ENCODE results near the gene HMG20B. TPM values are rescaled to one million over a fixed set of nuclear protein-coding genes. Genes with fewer than 3 reads are reported as not detected.

HMG20B gene
- total RNA-seq, 1 experiment from 2014 or later: 115 TPM

DNA sequence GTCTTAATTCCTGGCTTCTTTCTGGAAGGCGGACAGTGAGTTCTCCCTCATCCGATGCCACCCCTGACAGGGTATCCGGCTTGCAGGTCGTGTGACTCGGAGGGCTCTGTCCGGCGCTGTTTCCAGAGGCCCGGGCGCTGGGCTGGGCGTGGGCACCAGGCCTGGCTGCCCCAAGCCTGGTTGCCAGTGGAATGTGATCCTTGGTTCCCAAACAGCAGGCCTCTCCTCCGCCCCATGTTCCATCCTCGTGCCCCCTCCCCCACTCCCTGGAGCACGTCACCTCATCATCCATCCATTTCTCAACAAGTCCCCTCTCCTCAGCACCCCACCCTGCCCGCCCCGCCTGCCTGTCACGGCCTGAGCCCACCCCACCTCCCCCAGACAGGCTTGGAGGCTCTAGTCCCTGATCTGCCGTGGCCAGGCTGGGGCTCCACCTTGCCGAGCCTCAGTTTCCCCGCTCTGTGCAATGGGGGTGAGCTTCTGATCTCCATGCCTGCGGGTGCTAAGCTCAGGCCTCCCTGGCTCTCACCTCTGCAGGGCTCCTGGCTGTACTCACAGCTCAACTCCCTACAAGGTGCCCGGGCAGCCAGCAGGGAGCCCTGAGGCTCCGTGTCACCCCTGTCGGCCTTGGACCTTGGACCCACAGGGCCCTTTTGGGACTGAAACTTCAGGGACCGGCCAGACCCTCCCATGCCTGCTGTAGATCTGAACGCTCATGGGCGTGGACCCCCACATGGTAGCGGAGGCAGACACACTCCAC lies 31.7 kb downstream of the HMG20B start:
- H3K4me3 ChIP-seq: no peak overlapping the region
- DNase-seq: no peak
- no peak for TF ChIP-seq EZH2 (IDR thresholded peaks at IDR 0.05; ENCODE audit: low read depth)
- TF ChIP-seq, protein P1, sequence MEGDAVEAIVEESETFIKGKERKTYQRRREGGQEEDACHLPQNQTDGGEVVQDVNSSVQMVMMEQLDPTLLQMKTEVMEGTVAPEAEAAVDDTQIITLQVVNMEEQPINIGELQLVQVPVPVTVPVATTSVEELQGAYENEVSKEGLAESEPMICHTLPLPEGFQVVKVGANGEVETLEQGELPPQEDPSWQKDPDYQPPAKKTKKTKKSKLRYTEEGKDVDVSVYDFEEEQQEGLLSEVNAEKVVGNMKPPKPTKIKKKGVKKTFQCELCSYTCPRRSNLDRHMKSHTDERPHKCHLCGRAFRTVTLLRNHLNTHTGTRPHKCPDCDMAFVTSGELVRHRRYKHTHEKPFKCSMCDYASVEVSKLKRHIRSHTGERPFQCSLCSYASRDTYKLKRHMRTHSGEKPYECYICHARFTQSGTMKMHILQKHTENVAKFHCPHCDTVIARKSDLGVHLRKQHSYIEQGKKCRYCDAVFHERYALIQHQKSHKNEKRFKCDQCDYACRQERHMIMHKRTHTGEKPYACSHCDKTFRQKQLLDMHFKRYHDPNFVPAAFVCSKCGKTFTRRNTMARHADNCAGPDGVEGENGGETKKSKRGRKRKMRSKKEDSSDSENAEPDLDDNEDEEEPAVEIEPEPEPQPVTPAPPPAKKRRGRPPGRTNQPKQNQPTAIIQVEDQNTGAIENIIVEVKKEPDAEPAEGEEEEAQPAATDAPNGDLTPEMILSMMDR (conservative IDR thresholded peaks at IDR 0.05): no peak
- intact Hi-C loops (cut with micrococcal nuclease; ENCODE audit: unreplicated experiment): no loop called here
- ChIA-PET POLR2A (ENCODE audit: unreplicated experiment) (no interaction called here), CTCF (no interaction called here)
- H3K27me3 ChIP-seq (ENCODE audit: insufficient read depth, low read depth): no peaks in the 10 kb centered on the region
- no peaks in the 10 kb centered on the region for H4K20me1 ChIP-seq (ENCODE audit: insufficient read depth)
- H2AFZ ChIP-seq: no peak overlapping the region
- no peaks in the 10 kb centered on the region for H3K79me2 ChIP-seq (ENCODE audit: low read depth)
- 0 out of 2 replicates have a peak, but pooled peaks cover 3% of the 10 kb centered on the region for H3K4me1 ChIP-seq (replicated peaks; ENCODE audit: insufficient read depth)
- no peak overlapping the region for H3K4me2 ChIP-seq
- H3K27ac ChIP-seq: no peak overlapping the region
- no TSS peak for BruUV-seq (replicated peaks)
- no peaks in the 10 kb centered on the region for H3K9me3 ChIP-seq (ENCODE audit: insufficient read depth, low read depth)
- H3F3A ChIP-seq (ENCODE audit: insufficient read depth, low read depth): 0 out of 2 replicates have a peak, but pooled peaks cover 7% of the 10 kb centered on the region
- no peaks in the 10 kb centered on the region for H3K9me2 ChIP-seq (ENCODE audit: insufficient read depth)
- no peaks in the 10 kb centered on the region for H3K36me3 ChIP-seq (ENCODE audit: low read depth)

- TF ChIP-seq, protein P1 (conservative IDR thresholded peaks at IDR 0.05): no peak
- no peak for TF ChIP-seq EZH2 (IDR thresholded peaks at IDR 0.05; ENCODE audit: low read depth)
- H3K9me3 ChIP-seq (ENCODE audit: insufficient read depth, low read depth): no peaks in the 10 kb centered on the region
- ChIA-PET CTCF (no interaction called here), POLR2A (ENCODE audit: unreplicated experiment) (no interaction called here)
- H3K9me2 ChIP-seq (ENCODE audit: insufficient read depth): no peaks in the 10 kb centered on the region
- 0 out of 2 replicates have a peak, but pooled peaks cover 3% of the 10 kb centered on the region for H3K4me1 ChIP-seq (replicated peaks; ENCODE audit: insufficient read depth)
- H3K27me3 ChIP-seq (ENCODE audit: insufficient read depth, low read depth): no peaks in the 10 kb centered on the region
- H3K36me3 ChIP-seq (ENCODE audit: low read depth): no peaks in the 10 kb centered on the region
- DNase-seq: no peak
- 0 out of 2 replicates have a peak, but pooled peaks cover 7% of the 10 kb centered on the region for H3F3A ChIP-seq (ENCODE audit: insufficient read depth, low read depth)
- no peak overlapping the region for H2AFZ ChIP-seq
- intact Hi-C loops (cut with micrococcal nuclease; ENCODE audit: unreplicated experiment): no loop called here
- H4K20me1 ChIP-seq (ENCODE audit: insufficient read depth): no peaks in the 10 kb centered on the region
- BruUV-seq (replicated peaks): no TSS peak
- H3K4me2 ChIP-seq: no peak overlapping the region
- H3K4me3 ChIP-seq: no peak overlapping the region
- H3K27ac ChIP-seq: no peak overlapping the region
- H3K79me2 ChIP-seq (ENCODE audit: low read depth): no peaks in the 10 kb centered on the region
Observed at GRCh38 chr19:3604987-3605343, 32.2 kb downstream of the HMG20B start.

GRCh38 chr19:3605361-3605760 lies 32.6 kb downstream of the HMG20B start:
- Histone ChIP-seq H3K79me2 (ENCODE audit: low read depth) (no peaks in the 10 kb centered on the region), H3F3A (ENCODE audit: insufficient read depth, low read depth) (0 out of 2 replicates have a peak, but pooled peaks cover 7% of the 10 kb centered on the region), H3K27me3 (ENCODE audit: insufficient read depth, low read depth) (no peaks in the 10 kb centered on the region), H3K4me2 (no peak overlapping the region), H3K9me2 (ENCODE audit: insufficient read depth) (no peaks in the 10 kb centered on the region), H3K4me3 (no peak overlapping the region), H3K36me3 (ENCODE audit: low read depth) (no peaks in the 10 kb centered on the region), H2AFZ (no peak overlapping the region), H4K20me1 (ENCODE audit: insufficient read depth) (no peaks in the 10 kb centered on the region), H3K27ac (no peak overlapping the region), H3K4me1 (replicated peaks; ENCODE audit: insufficient read depth) (0 out of 2 replicates have a peak, but pooled peaks cover 3% of the 10 kb centered on the region), H3K9me3 (ENCODE audit: insufficient read depth, low read depth) (no peaks in the 10 kb centered on the region)
- BruUV-seq (replicated peaks): no TSS peak
- intact Hi-C loops (cut with micrococcal nuclease; ENCODE audit: unreplicated experiment): no loop called here
- DNase-seq: no peak
- ChIA-PET CTCF (no interaction called here), POLR2A (ENCODE audit: unreplicated experiment) (no interaction called here)
- TF ChIP-seq, protein P1 (conservative IDR thresholded peaks at IDR 0.05): no peak
- no peak for TF ChIP-seq EZH2 (IDR thresholded peaks at IDR 0.05; ENCODE audit: low read depth)

Measured in PC-9 (cell line).